SKM-1 treated with dmso at 0.1 percent for 144 hours (cell line): ENCODE results near the gene ZNF366.

Experiments
- DNase-seq: peaks from one replicate; lab custom pipeline; 2025; ENCODE audit not compliant: unreplicated experiment; lab: John Stamatoyannopoulos, UW

ZNF366 gene

DNA sequence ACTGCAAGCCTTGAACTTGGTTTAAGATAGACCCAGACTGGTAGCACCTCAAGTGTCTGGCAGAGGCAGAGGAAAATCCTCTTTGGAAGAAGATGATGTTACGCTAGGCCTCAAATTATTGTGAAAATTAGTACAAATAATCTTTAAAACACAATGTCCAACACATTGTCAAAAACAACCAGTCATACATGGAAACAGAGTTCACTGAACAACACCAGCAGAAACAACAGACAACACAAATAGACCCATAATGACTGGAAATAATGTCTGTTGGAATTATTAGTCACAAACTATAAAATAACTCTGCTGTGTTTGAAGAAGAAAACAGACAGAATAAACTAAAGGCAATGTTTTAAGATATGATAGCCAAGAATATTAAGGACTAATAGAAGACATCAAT is 15.4 kb upstream of the ZNF366 start:
- DNase-seq, result no peak

- DNase-seq, result no peak
Observed at GRCh38 chr5:72519111-72519510, 11.9 kb upstream of the ZNF366 start.

- peak; percentile 83 for DNase-seq
Observed at GRCh38 chr5:72518001-72518683, 10.9 kb upstream of the ZNF366 start.

- no peak for DNase-seq
Observed at GRCh38 chr5:72516916-72517315, 9.7 kb upstream of the ZNF366 start.

GRCh38 chr5:72515211-72515610 is 8.0 kb upstream of the ZNF366 start:
- no peak for DNase-seq

DNA sequence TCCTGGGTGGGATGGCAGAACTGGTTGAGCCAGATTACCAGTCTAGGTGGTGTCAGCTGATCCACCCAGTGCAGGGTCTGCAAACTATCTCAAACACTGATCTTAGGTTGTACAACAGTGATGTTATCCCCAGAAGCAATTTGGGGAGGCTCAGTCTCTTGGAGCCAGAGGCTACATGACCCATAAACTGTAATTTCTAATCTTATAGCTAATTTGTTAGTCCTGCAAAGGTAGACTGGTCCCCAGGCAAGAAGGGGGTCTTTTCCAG is 5.3 kb upstream of the ZNF366 start:
- no peak for DNase-seq

GRCh38 chr5:72511774-72512592 is 4.8 kb upstream of the ZNF366 start:
- DNase-seq, result no peak

DNA sequence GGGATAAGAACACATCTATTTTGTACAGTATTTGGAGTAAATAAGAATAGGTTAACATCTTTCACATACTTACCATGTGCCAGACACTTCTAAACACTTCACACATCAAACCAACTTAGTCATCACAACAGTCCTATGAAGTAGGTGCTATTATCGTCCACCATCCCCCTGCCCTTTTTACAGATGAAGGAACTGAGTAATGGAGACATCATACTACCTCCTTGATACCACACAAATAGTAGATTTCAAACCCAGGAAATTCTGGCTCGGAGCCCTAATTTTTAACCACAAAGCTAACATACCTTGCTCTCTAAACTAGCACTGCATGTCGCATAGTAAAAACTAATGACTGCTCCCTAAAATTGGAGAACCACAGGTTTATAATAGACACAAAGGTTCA is 4.2 kb upstream of the ZNF366 start:
- no peak for DNase-seq

DNA sequence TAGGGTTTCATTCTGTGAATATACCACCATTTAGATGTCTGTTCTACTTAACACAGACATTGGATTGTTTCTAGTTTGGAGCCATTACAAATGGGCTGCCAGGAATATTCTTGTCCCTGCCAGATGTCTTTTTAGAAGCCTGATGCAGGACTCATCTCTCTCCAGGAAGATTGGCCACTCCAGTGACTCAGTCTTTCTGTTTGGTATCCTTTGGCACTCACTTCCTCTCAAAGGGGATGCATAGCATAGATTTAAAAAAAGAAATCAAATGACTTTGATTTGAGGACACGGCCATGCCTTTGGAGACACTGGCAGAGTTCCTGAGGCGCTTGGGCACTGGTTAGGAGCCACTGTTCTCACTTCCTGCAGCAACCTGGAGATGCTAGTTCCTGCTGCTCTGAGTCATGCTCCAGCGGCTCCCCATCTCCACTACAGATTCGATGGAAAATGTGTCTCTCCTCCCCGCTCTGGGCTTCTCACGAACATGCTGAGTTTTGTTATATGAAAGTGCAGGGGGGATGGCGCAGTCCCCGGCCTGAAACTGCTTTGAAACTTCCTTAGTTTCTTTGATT is 3.5 kb upstream of the ZNF366 start:
- DNase-seq, result no peak

GRCh38 chr5:72509401-72509800 is 2.2 kb upstream of the ZNF366 start:
- no peak for DNase-seq

- peak; percentile 87 for DNase-seq
Observed at GRCh38 chr5:72508241-72509170, 1.3 kb upstream of the ZNF366 start.

GRCh38 chr5:72507907-72508238 is 663 bp upstream of the ZNF366 start:
- DNase-seq, result no peak

- no peak for DNase-seq
Observed at GRCh38 chr5:72506158-72506549, 1.1 kb downstream of the ZNF366 start.

- DNase-seq, result no peak
Observed at GRCh38 chr5:72505539-72506157, 1.6 kb downstream of the ZNF366 start.

DNA sequence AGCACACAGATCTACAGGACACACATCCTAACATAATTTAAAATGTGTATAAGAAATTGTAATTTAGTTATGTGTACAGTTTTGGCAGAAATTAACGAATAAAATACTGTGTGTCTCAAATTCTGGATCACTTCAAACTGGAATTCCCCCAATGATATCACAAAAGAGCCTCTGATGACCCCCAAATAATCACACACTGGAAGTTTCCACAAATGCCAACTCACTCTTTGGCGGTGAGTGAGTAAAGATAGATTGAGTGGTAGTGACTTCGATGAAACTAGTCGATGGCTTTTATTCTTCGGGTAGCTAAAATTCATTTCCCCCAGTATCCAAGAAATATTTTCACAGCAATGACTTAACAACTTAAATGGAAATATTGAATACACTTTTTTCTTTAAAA is 2.2 kb downstream of the ZNF366 start:
- no peak for DNase-seq

DNA sequence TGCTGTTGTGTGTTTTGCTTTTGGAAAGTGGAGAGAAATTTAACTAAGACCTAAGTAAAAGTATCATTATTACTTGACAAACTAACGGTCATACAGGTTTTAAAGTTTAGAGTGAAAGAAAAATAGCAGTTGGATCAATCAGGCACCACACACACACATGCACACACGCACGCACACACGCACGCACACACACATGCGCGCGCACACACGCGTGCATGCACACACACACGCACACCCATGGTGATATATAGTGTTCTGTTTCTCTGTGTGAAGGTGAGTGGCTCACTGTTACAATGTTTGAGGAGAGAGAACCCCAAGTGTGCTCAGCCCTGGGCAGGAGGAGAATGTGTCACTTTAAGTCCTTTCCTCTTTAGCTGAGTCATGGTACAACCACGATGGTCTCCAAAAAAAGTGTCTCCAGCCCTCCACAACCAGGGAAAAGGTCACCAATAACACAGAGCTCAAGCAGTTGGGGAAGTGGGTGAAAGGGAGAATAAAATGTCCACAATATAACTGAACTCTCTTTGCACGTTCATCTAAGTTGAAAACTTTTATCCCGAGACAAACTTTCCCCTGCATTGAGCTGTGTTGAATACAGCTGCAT is 3.2 kb downstream of the ZNF366 start:
- DNase-seq, result peak; percentile 26

DNA sequence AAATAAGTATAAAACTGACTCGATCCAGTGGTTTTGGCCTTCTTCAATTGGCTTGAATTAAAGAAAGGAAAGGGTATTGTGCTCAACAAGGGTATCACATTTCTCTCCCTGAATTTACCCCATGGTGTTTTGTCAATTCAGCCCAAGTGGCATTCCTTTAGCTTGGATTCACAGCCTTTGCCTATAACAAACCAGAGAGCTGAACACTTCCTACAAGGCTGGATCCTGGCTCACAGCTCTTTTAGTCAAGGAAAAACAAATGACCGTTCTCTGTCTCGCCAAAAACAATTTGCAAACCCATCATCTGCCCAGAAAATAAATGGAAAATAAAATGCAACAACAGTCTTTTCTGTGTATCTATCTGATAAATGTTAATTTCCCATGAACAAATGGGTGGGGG is 5.7 kb downstream of the ZNF366 start:
- no peak for DNase-seq

DNA sequence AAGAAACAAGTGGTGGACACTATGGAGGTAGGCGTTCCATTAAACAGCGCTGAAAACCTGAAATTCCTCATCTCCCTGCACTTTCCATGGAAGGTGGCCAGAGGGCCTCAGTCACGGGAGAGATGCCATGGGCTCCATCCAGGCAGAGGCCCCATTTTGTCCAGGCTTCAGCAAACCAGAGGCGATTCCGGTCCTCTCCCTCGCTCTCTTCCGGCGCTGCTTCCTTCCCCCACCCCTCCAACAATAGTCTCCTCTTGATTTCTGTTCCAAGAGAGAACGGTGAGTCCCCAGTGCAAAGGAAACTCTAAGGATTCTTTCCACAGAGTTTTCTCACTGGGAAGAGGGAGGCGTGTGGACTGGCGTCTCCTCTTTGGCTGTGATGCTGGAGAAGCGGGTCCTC is 7.5 kb downstream of the ZNF366 start:
- DNase-seq, result no peak

DNA sequence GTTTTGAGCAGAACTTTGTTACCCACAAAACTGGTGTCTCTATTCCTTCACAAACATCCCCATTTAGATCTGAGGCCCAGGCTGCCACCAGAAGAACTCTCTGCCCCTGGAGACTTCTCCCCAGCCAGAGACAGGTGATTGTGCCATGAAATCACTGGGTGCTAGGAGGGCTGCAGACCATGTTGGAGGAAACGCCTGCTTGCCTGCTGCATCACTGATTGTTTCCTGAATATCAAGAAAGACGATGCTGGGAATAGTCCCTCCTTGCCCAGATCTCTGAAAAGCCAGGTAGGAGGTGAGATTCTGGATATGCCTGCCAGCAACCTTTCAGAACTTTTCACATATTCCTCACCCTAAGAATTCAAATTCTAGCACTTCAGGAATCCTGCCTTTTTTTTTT is 8.1 kb downstream of the ZNF366 start:
- DNase-seq, result no peak

- no peak for DNase-seq
Observed at GRCh38 chr5:72498284-72498683, 8.9 kb downstream of the ZNF366 start.

GRCh38 chr5:72497823-72498222 is 9.4 kb downstream of the ZNF366 start:
- DNase-seq, result no peak
